ENCODE results near the gene XXYLT1.

Gene XXYLT1

GRCh38 chr3:195025884-195026200, 245.1 kb downstream of the XXYLT1 start:
- DNase-seq (ENCODE audit: low spot score) = no peak

GRCh38 chr3:195025056-195025883, 245.7 kb downstream of the XXYLT1 start:
- no peak for DNase-seq (ENCODE audit: low spot score)

- no peak for DNase-seq (ENCODE audit: low spot score)
These were observed 247.0 kb downstream of the XXYLT1 start for GRCh38 chr3:195023989-195024388.

GRCh38 chr3:195023576-195023975, 247.4 kb downstream of the XXYLT1 start:
- DNase-seq (ENCODE audit: low spot score) = no peak

- DNase-seq (ENCODE audit: low spot score) = no peak
These were observed 249.3 kb downstream of the XXYLT1 start for GRCh38 chr3:195021692-195022091.

GRCh38 chr3:195020921-195021320, 250.0 kb downstream of the XXYLT1 start:
- DNase-seq (ENCODE audit: low spot score) = no peak

GRCh38 chr3:195020185-195020584, 250.8 kb downstream of the XXYLT1 start:
- DNase-seq (ENCODE audit: low spot score) = no peak

- DNase-seq (ENCODE audit: low spot score) = no peak
These were observed 251.6 kb downstream of the XXYLT1 start for GRCh38 chr3:195019335-195019734.
